Kidney epithelial cell (primary cell): ENCODE results near the gene ARSB. TPM values are rescaled to one million over a fixed set of nuclear protein-coding genes. Genes with fewer than 3 reads are reported as not detected.
A peak's percentile ranks its signal among the peaks of the same experiment; 100 is the strongest.
"Not testable (repeated sequence)": the region's sequence is repeated elsewhere in the genome, so short reads cannot be mapped to it uniquely, and the experiment has no call there.

ENCODE experiments used
- DNase-seq: peaks from one replicate; pipeline ENCODE4 v3.0.0-alpha.2; 2010; ENCODE audit warnings: low read depth
- H3K27me3 ChIP-seq: 2 replicates; pipeline ENCODE4 v1.6.0; 2011; ENCODE audit warnings: low read length; ENCODE audit not compliant: control insufficient read depth, insufficient read depth
- H3K36me3 ChIP-seq: 2 replicates; pipeline ENCODE4 v1.5.1; 2011; ENCODE audit warnings: low read length; ENCODE audit not compliant: control insufficient read depth, insufficient read depth
- H3K4me3 ChIP-seq: 2 replicates; pipeline ENCODE4 v1.5.1; 2011; ENCODE audit warnings: low read depth, mild to moderate bottlenecking, control low read depth, low read length
- total RNA-seq: library from RNA; depleted of rRNA; stranded (reverse); fragments of >200 nt; gene quantifications from 2 replicates; pipeline ENCODE4 v1.2.3, GENCODE V29; 2015
- TF ChIP-seq, protein P1 (sequence below): IDR thresholded peaks from 2 replicates; pipeline ENCODE4 v1.5.1; 2011; ENCODE audit warnings: mild to moderate bottlenecking, moderate library complexity, low read length, control low read depth, inconsistent platforms; ENCODE audit not compliant: insufficient read depth, poor library complexity, severe bottlenecking

ARSB gene
- total RNA-seq, 1 donor from 2014 or later = 17.5 TPM

DNA sequence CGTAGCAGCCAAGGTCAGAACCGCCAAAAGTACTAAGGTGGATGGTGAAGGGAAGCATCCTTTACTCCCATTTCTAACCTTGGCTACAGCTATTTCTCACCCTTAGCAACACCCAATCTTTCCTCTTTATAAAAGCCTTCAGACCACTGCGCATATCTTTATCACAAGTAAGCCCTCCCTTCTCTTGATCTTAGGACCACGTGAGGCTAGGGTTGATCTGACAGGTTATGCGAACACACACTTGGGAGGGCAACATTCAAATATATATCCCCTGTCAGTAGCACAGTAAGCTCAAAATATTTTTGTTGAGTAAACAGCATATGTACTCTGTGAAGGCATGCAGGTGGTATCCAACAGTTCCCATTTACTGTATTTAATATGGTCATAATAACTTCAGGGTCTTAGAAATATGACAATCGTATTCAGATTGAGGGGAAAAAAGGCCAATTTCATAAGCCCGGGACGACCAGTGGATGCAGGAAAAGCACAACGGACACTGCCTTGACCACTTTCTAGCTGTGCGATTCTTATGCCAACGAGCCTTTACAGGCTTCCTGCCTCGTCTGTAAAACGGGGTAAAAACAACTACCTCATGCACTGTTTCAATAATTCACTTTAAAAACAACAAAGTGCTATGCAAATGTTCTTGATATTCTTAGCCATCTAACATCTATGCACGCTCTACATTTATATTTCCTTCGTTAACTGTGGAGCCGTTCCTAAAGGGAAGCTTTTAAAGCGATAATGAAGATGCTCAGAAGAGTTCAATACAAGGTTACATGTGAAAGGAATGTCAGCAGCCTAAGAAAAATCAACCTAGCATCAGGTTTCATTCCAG lies 1.3 kb downstream of the ARSB start:
- no peaks in the 10 kb centered on the region for H3K27me3 ChIP-seq
- DNase-seq = no peak
- no peaks in the 10 kb centered on the region for H3K36me3 ChIP-seq
- TF ChIP-seq, protein P1, sequence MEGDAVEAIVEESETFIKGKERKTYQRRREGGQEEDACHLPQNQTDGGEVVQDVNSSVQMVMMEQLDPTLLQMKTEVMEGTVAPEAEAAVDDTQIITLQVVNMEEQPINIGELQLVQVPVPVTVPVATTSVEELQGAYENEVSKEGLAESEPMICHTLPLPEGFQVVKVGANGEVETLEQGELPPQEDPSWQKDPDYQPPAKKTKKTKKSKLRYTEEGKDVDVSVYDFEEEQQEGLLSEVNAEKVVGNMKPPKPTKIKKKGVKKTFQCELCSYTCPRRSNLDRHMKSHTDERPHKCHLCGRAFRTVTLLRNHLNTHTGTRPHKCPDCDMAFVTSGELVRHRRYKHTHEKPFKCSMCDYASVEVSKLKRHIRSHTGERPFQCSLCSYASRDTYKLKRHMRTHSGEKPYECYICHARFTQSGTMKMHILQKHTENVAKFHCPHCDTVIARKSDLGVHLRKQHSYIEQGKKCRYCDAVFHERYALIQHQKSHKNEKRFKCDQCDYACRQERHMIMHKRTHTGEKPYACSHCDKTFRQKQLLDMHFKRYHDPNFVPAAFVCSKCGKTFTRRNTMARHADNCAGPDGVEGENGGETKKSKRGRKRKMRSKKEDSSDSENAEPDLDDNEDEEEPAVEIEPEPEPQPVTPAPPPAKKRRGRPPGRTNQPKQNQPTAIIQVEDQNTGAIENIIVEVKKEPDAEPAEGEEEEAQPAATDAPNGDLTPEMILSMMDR = no peak
- peak overlapping the region; percentile 86 for H3K4me3 ChIP-seq

DNA sequence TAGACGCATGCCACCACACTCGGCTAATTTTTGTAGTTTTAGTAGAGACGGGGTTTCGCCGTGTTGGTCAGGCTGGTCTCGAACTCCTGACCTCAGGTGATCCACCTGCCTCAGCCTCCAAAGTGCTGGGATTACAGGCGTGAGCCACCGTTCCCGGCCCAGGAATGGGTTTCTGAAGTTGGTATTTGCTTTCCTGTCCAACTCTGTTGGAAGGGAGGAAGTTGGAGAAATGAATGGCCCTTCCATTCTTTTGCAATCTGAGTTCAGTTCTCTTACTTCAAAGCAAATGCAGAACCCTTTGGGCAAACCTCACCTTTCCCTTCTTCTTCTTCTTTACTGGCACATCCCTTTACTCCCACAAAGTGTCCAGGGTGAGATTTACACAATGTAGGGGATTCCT lies 1.9 kb downstream of the ARSB start:
- H3K27me3 ChIP-seq, H3K4me3 ChIP-seq, DNase-seq, H3K36me3 ChIP-seq: not testable (repeated sequence)

DNA sequence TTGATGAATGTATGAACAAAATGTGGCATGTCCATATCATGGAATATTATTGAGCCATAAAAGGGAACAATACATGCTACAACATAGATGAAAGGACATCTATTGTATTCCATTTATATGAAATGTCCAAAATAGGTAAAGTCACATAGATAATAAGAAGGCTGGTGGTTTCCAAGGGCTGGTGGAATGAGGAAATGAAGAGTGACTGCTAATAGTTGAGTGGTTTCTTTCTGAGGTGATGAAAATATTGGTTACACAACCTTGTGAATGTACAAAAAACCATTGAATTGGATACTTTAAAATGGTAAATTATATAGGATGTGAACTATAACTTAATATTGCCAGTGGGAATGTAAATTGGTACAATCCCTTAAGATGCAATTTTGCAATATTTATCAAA lies 5.2 kb downstream of the ARSB start:
- Histone ChIP-seq H3K4me3 (no peak overlapping the region), H3K36me3 (no peaks in the 10 kb centered on the region), H3K27me3 (no peaks in the 10 kb centered on the region)
- no peak for DNase-seq
- TF ChIP-seq, protein P1 = no peak

DNA sequence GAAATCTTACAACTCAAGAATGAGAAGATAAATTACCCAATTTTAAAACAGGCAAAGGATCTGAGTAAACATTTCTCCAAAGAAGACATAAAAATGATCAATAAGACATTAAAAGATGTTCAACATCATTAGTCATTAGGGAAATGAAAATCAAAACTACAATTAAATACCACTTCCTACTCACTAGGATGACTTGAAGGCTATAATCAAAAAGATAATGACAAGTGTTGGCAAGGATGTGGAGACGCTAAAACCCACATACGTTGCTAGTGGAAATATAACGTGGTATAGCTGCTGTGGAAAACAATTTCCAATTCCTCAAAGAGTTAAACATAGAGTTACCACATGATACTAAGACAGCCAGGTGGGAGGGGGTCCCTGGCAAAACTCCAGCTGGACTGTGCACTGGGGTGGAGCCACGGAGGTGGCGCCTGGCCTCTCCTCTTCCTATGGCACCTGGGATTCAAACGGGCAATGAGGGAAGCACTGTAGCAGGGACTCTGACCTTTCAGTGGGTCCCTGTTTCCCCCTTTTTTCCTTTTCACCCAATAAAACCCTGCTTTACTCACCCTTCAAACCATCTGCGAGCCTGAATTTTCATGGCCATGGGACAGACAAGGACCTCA lies 5.9 kb downstream of the ARSB start:
- TF ChIP-seq, protein P1 = no peak
- no peak for DNase-seq
- Histone ChIP-seq H3K36me3 (no peaks in the 10 kb centered on the region), H3K4me3 (no peak overlapping the region), H3K27me3 (no peaks in the 10 kb centered on the region)

DNA sequence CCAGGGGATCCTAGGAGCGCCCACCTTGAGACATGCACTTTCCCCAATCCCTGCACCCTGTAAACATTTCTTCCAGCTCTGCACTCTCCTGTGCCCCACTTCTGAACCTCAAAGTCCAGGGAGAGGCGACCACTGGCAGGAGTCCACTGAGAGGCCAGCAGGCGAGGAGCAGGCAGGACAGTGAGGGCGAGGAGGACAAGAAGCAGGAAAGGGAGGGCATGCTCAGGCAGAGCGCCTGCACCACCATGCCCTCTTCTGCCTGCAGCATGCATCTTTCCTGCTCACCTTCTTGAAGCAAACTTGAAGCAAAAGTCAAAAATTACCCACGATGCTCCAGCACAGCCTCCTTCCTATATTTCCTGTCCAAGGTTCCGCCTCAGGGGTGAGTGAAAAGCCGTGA lies 10.1 kb downstream of the ARSB start:
- Histone ChIP-seq H3K36me3 (no peaks in the 10 kb centered on the region), H3K4me3 (no peak overlapping the region), H3K27me3 (no peaks in the 10 kb centered on the region)
- DNase-seq = no peak
- TF ChIP-seq, protein P1 = no peak

DNA sequence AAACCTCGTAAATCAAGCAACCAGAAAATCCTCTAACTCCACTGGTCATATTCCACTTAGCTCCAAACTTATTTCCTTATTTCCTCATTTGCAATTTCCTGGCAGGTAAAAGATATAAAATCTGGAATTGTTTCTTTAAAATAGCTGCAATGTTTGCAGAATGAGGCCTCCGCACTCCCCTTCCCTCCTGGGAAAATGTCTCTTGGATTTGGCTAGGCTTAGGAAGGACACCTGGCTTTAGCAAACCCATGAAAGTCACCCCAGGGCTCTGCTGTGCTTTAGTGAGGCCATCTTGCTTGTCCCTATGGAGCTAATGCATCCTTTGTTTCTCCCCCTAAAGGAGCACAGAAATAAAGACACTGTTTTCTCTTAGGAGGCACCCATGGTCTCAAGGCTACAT lies 10.5 kb downstream of the ARSB start:
- Histone ChIP-seq H3K36me3 (no peaks in the 10 kb centered on the region), H3K4me3 (no peak overlapping the region), H3K27me3 (no peaks in the 10 kb centered on the region)
- DNase-seq = no peak
- TF ChIP-seq, protein P1 = no peak
